ENCODE measurements around the gene PM20D2.

- no peak for TF ChIP-seq CTCF (IDR thresholded peaks at IDR 0.05)
- no peak for TF ChIP-seq POLR2A (IDR thresholded peaks at IDR 0.05)
These were observed 48.7 kb downstream of the PM20D2 start for GRCh38 chr6:89194559-89194958.

All from breast epithelium (tissue), 3 donors.